GM13976 (cell line): Measurements from ENCODE around the gene RGS7.
"Not testable (repeated sequence)": the region's sequence is repeated elsewhere in the genome, so short reads cannot be mapped to it uniquely, and the experiment has no call there.

ENCODE experiments used
- DNase-seq: peaks from one replicate; pipeline ENCODE4 v3.0.0; 2012; ENCODE audit warnings: low spot score
- CTCF ChIP-seq: IDR thresholded peaks from 2 replicates; pipeline ENCODE4 v1.5.1; 2012; ENCODE audit warnings: borderline replicate concordance, mild to moderate bottlenecking; ENCODE audit not compliant: insufficient read depth; ENCODE audit errors: extremely low read depth, missing control alignments, control extremely low read depth
- in situ Hi-C: fragments of 300-500 bp; cut with MboI; formaldehyde crosslinking; loops from one replicate; pipeline ENCODE4 v1.12.0; 2022; ENCODE audit warnings: low sequenced_read_pairs, mixed read lengths, inconsistent platforms; ENCODE audit not compliant: unreplicated experiment

Gene RGS7

GRCh38 chr1:241308471-241308870, 48.5 kb downstream of the RGS7 start:
- TF ChIP-seq CTCF: no peak
- in situ Hi-C loops: no loop called here
- no peak for DNase-seq

- no peak for TF ChIP-seq CTCF
- DNase-seq: no peak
- in situ Hi-C loops: no loop called here
These were observed 49.0 kb downstream of the RGS7 start for GRCh38 chr1:241308011-241308410.

GRCh38 chr1:241306125-241306790, 50.7 kb downstream of the RGS7 start:
- in situ Hi-C loops: no loop called here
- no peak for TF ChIP-seq CTCF
- DNase-seq: no peak

GRCh38 chr1:241302024-241302423, 55.0 kb downstream of the RGS7 start:
- in situ Hi-C loops, DNase-seq: not testable (repeated sequence)

- no peak for DNase-seq
- TF ChIP-seq CTCF: no peak
- in situ Hi-C loops: no loop called here
These were observed 57.7 kb downstream of the RGS7 start for GRCh38 chr1:241299347-241299746.

GRCh38 chr1:241292973-241293372, 64.0 kb downstream of the RGS7 start:
- TF ChIP-seq CTCF: no peak
- in situ Hi-C loops: no loop called here
- no peak for DNase-seq

GRCh38 chr1:241291548-241291947, 65.5 kb downstream of the RGS7 start:
- in situ Hi-C loops, DNase-seq: not testable (repeated sequence)

- DNase-seq: no peak
- in situ Hi-C loops: no loop called here
- TF ChIP-seq CTCF: no peak
These were observed 70.5 kb downstream of the RGS7 start for GRCh38 chr1:241286486-241286885.
